ENCODE results near the gene EEPD1. TPM values are rescaled to one million over a fixed set of nuclear protein-coding genes. Genes with fewer than 3 reads are reported as not detected.
A peak's percentile ranks its signal among the peaks of the same experiment; 100 is the strongest.
"Not testable (repeated sequence)": the region's sequence is repeated elsewhere in the genome, so short reads cannot be mapped to it uniquely, and the experiment has no call there.

EEPD1 gene
- total RNA-seq, 1 donor from 2014 or later = 13.9 TPM

DNA sequence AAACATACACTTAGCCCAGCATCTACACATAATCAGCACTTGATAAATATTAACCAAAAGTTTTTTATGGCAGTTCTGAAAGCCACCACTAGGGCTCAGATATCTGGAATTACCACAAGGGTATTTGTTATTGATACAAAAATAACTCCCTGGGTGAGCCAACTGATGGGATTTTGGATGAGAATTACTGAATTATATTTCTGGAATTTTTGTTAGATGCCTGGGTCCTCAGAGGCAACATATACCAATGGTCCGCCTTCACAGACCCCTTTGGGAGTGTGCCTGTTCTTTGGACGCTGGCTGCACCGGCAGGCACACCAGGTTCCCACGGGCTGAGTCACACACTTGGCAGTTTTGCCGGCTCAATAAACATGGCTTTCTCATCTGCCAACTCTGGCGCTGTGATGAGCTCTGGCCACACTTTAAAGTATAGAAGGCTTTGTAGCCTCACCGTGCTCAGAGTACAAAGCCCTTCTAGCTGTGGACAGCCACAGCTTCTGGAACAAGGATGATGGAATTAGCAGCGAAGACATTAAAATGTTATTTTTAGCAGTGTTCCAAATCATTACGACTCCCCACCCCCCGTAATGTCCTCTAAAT, 24.5 kb upstream of the EEPD1 start:
- FAIRE-seq = no peak

DNA sequence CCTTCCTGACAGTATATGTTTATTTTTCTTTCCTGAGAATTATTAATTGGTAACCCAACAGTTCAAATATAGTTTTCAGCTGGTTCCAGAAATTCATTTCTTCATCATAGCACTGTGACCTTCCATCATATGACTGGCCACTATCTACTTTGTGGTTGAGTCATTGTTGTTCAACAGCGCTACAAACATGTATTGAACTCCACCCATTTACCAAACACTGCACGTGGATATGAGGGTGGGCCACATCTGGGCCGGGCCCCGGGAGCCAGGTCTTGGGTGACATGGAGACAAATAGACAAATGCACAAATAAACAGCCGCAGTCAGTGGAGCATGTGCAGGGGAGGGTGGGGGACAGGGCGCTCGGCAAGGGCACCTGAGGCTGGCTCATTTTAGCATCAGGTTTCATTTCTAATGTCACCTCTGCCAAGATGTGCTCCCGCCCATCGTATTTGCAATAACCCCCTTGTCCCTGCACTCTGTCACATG, 24.0 kb upstream of the EEPD1 start:
- no peak for FAIRE-seq
- DNase-seq (ENCODE audit: low spot score in 2 of 2) = no peak

More for the DNA sequence above, 24.5 kb upstream of the EEPD1 start:
- peak in 1 of 2 donors; percentile 47 for DNase-seq (ENCODE audit: low spot score in 2 of 2)

DNA sequence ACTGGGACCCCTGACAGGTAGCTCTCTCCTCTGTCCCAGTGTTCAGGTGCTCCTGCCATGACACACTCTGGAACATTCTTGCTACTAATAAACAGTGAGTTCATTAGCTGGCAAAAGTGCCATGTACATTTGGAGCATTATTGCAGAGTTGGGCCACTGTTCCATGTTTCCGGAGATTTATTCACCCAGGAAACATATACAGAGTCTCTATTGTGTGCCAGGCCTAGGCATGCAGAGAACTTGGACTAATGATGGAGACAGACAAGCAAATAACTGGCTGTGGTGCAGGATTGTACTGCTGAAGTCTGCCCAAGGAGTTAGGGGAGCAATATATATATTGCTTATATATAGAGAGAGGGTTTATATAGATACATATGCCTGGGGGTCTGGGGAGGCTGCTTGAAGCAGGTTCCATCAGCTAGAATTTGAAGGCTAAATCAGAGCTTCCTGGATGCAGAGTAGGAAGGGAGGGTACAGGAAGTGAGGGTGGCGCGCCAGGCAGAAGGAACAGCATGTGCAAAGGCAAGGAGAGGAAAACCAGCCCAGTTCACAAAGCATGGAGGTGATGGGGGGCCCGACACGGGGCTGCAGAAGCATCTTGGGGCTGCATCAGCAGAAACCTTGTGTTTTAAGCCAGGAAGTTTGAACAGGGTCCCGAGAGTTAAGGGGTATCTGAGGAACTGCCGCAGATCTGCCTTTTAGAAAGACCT, 22.7 kb upstream of the EEPD1 start:
- DNase-seq (ENCODE audit: low spot score in 2 of 2) = no peak
- no peak for FAIRE-seq

DNA sequence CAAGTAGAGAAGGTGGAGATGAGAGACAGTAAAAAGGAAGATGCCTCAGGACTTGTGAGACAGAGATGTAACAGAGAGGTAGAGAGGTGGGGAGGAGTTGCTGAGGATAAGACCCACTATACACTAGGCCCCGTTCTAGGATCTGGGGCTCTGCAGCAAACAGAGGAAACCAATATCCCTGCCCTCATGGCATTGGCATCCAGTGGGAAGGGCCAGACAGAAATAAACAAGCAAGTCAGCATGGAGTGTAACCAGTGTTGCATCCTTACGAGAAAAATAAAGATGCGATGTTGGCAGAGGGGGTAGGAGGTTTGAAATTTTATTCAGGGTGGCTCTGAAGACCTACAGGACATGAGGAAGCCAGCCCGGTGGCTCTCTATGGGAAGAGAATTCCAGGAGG, 22.0 kb upstream of the EEPD1 start:
- no peak for FAIRE-seq

DNA sequence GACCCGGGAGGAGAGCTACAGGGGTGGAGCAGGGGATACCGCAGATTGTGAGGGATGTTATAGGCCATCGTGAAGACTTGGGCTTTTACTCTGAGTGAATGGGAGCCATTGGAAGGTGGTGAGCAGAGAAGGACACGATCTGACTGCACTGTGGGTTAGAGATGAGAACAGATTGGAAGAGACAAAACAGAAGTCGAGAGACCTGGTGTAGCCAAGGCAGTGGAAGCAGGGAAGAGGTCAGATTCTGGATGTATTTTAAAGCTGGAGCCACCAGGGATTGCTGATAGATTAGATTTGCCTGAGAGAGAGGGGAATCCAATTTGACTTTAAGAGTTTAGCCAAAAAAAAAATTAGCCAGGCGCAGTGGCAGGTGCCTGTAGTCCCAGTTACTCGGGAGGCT, 21.6 kb upstream of the EEPD1 start:
- no peak for DNase-seq (ENCODE audit: low spot score in 2 of 2)
- no peak for FAIRE-seq

More for the DNA sequence above, 22.0 kb upstream of the EEPD1 start:
- DNase-seq (ENCODE audit: low spot score in 2 of 2) = no peak

DNA sequence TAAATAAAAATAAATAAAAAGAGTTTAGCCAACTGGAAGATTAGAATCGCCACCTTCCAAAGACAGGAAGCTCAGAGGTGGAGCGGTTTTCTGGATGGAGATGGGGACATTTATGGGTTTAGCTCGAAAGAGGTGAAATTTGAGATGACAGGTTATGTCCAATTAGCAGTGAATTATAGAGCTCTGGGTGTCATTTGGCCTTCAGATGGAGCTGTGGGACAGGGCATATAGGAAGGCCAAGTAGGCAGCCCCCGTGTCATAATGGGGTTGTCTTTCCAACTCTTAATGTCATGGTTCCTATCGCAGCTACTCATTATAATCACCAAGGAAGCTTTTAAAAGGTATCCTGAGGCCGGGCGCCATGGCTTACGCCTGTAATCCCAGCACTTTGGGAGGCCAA, 21.0 kb upstream of the EEPD1 start:
- no peak for DNase-seq (ENCODE audit: low spot score in 2 of 2)
- FAIRE-seq = no peak

DNA sequence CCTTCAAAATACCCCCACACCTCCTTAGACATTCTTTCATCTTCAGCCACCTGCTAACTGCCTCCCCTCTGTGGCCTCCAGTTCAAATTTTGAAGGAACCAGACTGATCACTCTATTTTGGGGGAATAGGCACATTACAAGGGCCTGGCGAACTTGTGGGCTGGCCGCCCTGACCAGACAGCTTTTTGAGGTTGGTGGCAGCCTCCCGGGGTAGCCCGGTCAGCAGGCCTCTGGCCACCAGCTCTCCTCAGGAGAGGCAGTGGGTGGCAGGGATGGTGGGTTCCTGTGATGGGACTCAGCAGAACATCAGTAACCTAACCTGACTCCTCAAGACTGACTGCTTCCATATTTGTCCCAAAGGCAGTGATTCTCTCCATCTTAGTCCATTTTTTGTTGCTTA, 17.4 kb upstream of the EEPD1 start:
- DNase-seq (ENCODE audit: low spot score in 2 of 2) (no peak), FAIRE-seq (no peak)

DNA sequence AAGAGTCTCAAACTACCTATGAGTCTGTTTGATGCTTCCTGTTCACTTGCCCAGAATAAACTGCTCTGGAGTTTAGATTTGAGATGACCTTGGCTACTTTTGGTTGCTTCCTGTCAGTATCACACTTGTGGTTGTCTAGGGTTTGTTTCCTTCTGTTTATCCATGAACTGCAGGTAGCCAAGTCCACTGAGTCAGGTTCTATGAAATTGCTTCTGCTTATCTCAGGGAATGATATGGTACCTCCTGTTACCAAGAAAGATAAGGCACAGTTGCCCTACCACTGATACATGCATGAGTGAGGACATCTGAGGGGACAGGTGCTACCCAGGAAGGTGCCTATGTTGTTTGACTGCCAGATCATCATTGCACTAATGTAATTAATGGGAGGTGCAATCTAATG, 15.8 kb upstream of the EEPD1 start:
- no peak for FAIRE-seq
- DNase-seq (ENCODE audit: low spot score in 2 of 2) = no peak

DNA sequence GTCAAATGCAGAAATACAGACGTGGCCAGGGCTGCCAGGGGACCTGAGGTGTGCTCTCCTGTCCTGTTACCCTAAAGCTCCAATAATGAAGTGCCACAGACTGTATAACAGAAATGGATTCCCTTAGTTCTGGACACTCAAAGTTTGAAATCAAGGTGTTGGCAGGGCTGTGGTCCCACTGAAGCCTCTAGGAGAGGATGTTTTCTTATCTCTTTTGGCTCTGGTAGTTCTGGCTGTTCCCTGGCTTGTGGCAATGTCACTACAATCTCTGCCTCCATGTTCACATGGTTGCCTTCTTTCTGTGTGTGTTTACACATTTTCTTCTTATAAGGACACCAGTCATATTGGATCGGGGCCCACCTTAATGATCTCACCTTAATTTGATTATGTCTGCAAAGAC, 15.3 kb upstream of the EEPD1 start:
- no peak for FAIRE-seq

DNA sequence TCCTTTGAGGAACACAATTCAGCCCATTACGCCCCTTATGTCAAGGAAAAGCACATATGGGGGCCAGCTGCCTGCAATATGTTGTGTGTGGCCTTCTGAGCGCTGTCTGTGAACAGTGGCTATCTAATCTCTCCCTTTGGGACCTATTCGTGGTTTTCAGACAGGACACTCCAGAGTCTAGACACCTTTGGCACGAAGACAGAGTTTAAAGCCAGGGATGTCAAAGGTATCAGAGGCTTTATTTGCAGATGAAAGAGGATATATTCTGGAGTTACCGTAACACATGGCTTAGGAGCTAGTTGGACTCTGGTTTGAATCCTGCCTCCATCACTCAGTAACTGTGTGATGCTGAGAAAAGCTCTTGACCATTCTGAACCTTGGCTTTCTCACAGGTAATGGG, 14.8 kb upstream of the EEPD1 start:
- FAIRE-seq = no peak

More for the DNA sequence above, 15.3 kb upstream of the EEPD1 start:
- DNase-seq (ENCODE audit: low spot score in 2 of 2) = no peak

DNA sequence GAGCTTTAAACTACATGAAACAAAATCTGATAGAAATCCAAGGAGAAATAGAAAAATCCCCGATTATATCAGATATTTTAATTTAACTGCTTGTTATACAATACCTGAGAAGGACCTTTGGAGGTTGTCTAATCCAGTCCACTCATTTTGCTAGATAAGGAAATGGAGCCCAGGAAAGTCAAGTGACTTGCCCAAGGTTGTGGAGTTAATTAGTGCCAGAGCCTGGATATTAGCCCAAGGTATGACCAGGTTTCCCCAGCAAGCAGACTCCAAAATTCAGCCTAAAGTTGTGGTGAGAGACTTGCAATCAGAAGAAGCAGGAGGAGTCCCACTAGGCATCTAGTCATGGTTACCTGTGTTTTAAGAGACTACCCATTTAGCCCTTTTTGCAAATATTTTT, 11.7 kb upstream of the EEPD1 start:
- DNase-seq (ENCODE audit: low spot score in 2 of 2) = no peak
- no peak for FAIRE-seq

More for the DNA sequence above, 14.8 kb upstream of the EEPD1 start:
- no peak for DNase-seq (ENCODE audit: low spot score in 2 of 2)

DNA sequence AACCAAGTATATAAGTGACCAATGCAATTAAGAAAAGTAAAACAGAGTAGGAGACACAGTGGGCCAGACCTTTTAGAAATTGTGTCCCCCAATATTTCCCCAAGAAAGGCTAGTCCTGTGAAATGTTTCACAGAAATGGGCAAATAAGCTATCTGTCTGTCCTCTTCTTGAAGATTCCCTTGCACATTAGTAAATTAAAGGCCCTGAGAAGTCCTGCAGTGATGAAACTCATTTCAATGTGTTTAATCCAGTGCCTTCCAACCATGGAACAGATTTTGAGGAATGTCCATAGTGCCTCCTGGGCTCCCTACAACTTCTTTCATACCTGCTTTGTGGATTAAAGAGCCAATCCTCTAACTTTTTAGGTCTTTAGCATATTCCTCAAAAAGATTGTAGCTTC, 11.2 kb upstream of the EEPD1 start:
- FAIRE-seq (no peak), DNase-seq (ENCODE audit: low spot score in 2 of 2) (no peak)

DNA sequence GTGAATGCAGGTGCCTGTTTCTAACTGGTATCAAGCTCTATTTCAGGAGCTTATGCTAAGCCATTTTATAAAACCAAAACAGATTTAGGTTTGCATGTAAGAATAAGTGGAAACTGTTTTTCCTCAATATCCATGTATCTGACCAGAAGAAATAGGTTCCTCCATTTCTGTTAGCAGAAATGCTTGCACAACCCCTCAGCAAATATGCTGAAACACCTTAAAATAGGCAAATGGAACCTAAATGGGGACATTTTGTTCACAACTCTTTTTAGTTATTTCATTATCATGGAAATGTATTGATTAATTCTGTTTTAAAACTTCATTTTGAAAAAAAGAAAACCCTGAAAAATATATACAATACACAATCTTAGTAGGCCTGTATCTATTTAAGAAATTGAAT, 8.9 kb upstream of the EEPD1 start:
- no peak for FAIRE-seq
- DNase-seq (ENCODE audit: low spot score in 2 of 2) = no peak

DNA sequence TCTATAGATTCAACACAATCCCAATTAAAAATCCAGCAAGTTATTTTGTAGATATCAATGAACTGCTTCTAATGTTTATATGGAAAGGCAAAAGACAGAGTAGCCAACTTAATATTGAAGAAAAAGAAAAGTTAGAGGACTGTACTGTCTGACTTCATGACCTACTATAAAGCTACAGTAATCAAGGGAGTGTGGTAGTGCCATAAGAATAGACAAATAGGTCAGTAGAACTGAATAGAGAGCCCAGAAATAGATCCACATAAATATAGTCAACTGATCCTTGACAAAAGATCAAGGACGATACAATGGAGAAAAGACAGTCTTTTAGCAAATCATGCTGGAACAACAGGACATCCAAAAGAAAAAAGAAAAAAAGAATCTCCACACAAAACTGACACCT, 7.4 kb upstream of the EEPD1 start:
- no peak for FAIRE-seq
- no peak for DNase-seq (ENCODE audit: low spot score in 2 of 2)

DNA sequence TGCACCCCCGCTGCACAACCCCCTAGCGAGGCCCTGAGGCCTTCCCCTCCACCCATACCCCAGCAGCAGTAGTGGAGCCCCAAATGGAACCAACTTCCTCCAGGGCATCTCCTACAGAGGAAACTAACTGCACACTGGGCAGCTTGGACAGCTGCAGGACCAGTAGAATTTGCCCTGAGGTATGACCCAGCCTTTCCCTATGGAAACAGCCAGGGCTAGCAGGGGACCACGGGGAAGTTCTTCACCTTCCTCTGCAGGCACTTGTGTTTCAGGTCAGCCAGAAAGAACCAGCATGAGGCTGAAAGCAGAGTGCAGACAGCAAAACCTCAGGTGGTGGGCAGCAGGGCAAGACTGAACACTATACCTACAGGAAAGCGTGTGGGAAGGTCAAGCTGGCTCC, 5.7 kb upstream of the EEPD1 start:
- DNase-seq (ENCODE audit: low spot score in 2 of 2) = no peak
- no peak for FAIRE-seq

DNA sequence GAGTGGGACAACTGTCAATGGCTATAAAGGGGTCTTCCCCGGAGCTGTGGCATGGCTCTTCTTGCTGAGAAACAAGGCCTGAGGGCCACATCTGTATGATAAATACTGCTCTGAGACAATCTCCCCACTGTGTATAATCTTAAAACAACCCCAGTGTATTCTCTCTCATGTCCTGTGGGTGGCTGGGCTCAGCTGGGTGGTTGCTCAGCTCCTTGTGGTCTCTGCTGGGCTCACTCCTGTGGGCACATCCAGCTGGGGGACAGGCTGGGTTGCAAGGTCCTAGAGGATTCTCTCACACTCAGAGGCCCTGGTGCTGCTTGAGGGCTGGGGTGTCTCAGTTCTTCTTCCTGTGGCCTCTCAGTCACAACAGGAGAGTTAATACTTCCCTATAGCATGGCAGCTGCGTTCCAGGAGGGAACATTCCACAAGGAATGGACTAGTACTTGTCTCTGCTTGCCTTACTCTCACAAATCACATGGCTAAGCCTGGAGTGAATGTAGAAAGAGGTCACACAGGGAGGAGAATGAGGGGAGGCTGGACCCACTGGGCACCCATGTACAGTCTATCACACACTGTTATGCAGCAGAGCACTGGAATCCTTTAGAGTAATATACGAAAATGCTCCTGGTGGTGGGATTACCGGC, 4.5 kb upstream of the EEPD1 start:
- no peak for FAIRE-seq
- no peak for DNase-seq (ENCODE audit: low spot score in 2 of 2)

DNA sequence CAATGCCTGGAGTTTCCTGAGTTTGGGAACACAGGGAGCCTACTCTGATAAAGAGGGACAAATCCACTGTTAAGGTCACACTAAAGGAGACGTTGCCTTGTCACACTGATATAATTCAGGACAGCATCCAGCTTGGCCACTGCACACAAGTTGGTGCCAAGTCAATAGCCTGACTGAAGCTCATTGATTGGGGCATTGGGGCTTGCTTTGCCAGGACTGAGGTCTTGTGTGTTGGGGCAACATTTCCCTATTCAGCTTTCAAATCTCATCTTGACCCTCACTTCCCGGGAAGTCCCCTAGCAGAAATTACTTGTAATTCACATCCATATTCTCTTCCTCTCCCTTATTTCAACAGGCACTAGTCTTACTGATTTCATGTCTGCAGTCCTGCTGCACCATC, 3.8 kb upstream of the EEPD1 start:
- DNase-seq (ENCODE audit: low spot score in 2 of 2); FAIRE-seq: not testable (repeated sequence)

DNA sequence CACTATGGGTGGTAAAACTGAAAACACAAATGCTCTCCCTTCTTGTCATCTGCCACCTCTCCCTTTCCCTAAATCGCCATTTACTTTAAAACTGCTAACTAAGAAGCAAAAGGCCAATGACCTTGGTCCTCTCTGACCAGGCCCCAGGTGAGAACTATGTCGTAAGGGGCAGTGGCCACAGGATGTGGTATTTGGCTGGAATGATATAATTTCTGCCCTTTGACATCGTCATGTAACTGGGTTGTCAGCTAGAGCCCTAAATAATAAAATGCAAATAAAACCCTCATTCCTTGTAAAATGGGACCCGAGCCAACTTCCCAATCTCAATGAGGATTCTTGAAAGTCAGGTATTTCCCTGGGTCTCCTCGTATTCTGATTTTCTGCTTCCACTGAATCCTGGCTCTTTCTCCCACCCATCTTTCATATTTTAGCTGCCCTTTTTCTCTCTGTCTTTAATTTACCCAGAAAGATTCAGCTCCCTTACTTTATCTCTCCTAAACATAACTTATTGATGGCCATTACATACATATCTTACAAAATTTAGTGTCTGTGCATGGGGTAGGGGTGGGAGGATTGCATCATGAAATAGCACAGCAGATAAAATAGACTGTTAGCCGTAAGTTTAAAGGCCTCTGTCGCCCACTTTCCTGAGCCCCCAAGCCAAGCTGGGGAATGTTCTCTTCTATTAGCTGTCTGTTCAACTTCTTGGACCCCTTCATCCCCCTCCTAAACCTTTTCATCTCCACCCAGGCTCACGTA, 3.2 kb upstream of the EEPD1 start:
- FAIRE-seq (no peak), DNase-seq (ENCODE audit: low spot score in 2 of 2) (no peak)

DNA sequence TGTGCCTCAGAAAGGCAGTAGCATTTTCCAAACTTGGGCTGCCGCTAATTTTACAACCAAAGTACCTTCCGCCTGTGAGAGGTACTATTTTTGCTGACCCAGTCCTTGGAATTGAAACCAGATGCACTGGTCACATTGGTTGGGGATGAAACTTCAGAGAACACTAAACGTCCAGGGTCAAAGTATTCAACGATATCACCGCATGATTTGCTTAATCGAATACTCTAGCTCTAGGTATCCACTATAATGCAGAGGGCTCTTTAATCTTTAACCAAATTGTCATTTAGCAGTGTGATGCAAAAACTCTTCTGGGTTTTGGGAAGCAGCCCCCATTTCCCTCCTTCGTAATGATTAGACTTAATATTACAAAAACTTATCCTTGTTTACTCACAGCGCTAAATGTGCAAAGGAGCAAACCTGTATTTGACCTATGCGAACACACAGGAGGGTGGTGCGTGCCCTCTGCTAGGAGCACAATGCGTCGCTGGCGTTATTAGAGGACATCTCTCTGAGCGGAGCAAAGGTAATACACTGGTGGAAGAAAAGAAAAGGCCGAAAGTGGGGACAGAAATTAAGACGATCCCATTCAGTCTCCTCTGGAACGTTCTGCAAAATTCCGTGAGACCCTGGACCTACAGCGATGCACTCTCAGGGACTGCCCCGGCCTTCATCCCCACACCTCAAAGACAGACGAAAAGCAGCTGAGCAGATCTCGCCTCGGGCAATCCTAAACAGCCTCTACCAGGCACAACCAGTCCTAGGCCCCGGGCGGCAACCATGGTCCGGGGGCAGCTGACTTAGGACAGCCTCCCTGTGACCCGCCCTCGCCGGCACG, 916 bp upstream of the EEPD1 start:
- DNase-seq (ENCODE audit: low spot score in 2 of 2) (no peak), FAIRE-seq (no peak)

DNA sequence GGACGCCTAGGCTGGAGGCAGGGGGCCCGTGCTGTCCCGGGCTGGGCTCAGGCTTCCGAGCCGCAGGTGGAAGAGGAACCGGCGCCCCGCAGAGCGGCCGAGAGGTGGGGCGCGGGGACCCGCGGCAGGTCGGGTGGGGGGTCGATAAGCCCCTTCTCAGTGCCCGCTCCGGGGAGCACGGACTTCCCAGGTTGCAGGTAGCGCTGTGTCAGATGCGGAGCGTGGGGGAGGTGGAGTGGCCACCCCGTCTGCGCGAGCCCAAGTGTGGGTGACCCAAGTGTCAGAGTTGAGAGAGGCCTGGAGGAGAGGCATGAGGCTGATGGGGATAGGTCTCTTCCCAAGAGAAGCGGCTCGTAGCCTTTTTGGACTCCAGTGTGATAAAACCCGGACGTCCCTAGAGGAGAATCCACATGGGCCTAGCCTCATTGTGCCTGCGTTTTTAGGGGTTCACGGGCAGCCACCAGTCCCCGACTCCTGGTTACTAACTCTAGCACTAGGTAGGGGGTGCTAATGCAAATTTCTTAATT, 580 bp downstream of the EEPD1 start:
- no peak for DNase-seq (ENCODE audit: low spot score in 2 of 2)

More for the DNA sequence above, 580 bp downstream of the EEPD1 start:
- no peak for FAIRE-seq

Measured in frontal cortex (tissue), 4 donors.